Calu3 (cell line): ENCODE measurements around the gene PARN. TPM values are rescaled to one million over a fixed set of nuclear protein-coding genes. Genes with fewer than 3 reads are reported as not detected.

ENCODE experiments used
- BruUV-seq: library from RNA; stranded (reverse); fragments of 400-500 nt; replicated peaks from 2 replicates; lab custom pipeline; 2021; lab: Mats Ljungman, UMichigan
- CTCF ChIA-PET: fragments of 300-600 bp; sonication (Branson Sonifier 250); formaldehyde crosslinking; loops from one replicate; lab custom pipeline; 2022; ENCODE audit warnings: antibody characterized with exemption; lab: Charles Lee
- DNase-seq: peaks from one replicate; pipeline ENCODE4 v3.0.0; 2022
- H3K27ac Mint-ChIP-seq: one replicate; pipeline ENCODE4 v1.8.0; 2022; ENCODE audit warnings: mixed read lengths; ENCODE audit not compliant: unreplicated experiment
- H3K27me3 Mint-ChIP-seq: one replicate; pipeline ENCODE4 v1.8.0; 2022; ENCODE audit warnings: mixed read lengths; ENCODE audit not compliant: unreplicated experiment
- H3K36me3 Mint-ChIP-seq: one replicate; pipeline ENCODE4 v1.8.0; 2022; ENCODE audit warnings: mild to moderate bottlenecking, moderate library complexity, mixed read lengths; ENCODE audit not compliant: insufficient read depth, unreplicated experiment
- H3K4me1 Mint-ChIP-seq: one replicate; pipeline ENCODE4 v1.8.0; 2022; ENCODE audit warnings: mild to moderate bottlenecking, low read depth, mixed read lengths; ENCODE audit not compliant: unreplicated experiment
- H3K4me3 Mint-ChIP-seq: one replicate; pipeline ENCODE4 v1.8.0; 2022; ENCODE audit warnings: mild to moderate bottlenecking, low read depth, moderate library complexity, mixed read lengths; ENCODE audit not compliant: unreplicated experiment
- H3K9me3 Mint-ChIP-seq: one replicate; pipeline ENCODE4 v1.8.0; 2022; ENCODE audit warnings: low read depth, mixed read lengths; ENCODE audit not compliant: unreplicated experiment
- CTCF ChIP-seq: fragments of 200-600 bp; IDR thresholded peaks from one replicate; pipeline ENCODE4 v1.8.0; 2022; ENCODE audit warnings: antibody characterized with exemption; ENCODE audit not compliant: unreplicated experiment
- intact Hi-C: fragments of 100-400 bp; cut with micrococcal nuclease; formaldehyde crosslinking; loops from one replicate; pipeline ENCODE4 v1.10.0; 2022; ENCODE audit not compliant: unreplicated experiment
- total RNA-seq: library from RNA; stranded (reverse); gene quantifications from 2 replicates; pipeline ENCODE4 v1.2.3, GENCODE V29; 2022

The PARN gene
- total RNA-seq, 1 experiment from 2014 or later, result 59.1 TPM

DNA sequence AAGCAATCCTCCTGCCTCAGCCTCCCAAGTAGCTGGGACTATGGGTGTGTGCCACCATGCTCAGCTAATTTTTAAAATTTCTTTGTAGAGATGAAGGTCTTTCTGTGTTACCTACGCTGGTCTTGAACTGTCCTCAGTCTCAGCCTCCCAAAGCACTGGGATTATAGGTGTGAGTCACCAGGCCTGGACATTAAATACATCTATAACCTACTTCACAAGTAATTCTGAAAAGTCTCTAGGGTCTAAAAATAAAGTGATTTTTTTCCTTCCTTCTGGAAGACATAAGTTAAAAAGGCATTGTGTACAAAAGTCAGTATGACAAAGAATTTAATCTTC lies 118.3 kb downstream of the PARN start:
- intact Hi-C loops, result no loop called here
- no peak for DNase-seq
- no peak for TF ChIP-seq CTCF
- Mint-ChIP-seq H3K36me3 (no peaks in the 10 kb centered on the region), H3K27ac (no peak overlapping the region), H3K4me3 (no peak overlapping the region), H3K9me3 (no peaks in the 10 kb centered on the region), H3K27me3 (no peaks in the 10 kb centered on the region), H3K4me1 (no peaks in the 10 kb centered on the region)
- CTCF ChIA-PET, result no interaction called here
- BruUV-seq, result no TSS peak

- no TSS peak for BruUV-seq
- H3K4me3 Mint-ChIP-seq, result no peak overlapping the region
- no peaks in the 10 kb centered on the region for H3K9me3 Mint-ChIP-seq
- intact Hi-C loops, result no loop called here
- no peak for TF ChIP-seq CTCF
- no peaks in the 10 kb centered on the region for H3K36me3 Mint-ChIP-seq
- CTCF ChIA-PET, result no interaction called here
- H3K27ac Mint-ChIP-seq, result no peak overlapping the region
- no peak for DNase-seq
- no peaks in the 10 kb centered on the region for H3K27me3 Mint-ChIP-seq
- peaks cover 1% of the 10 kb centered on the region for H3K4me1 Mint-ChIP-seq
Measured at GRCh38 chr16:14510939-14511799, 118.9 kb downstream of the PARN start.

- Mint-ChIP-seq H3K4me1 (peaks cover 7% of the 10 kb centered on the region), H3K9me3 (no peaks in the 10 kb centered on the region), H3K36me3 (no peaks in the 10 kb centered on the region), H3K27me3 (no peaks in the 10 kb centered on the region), H3K27ac (no peak overlapping the region), H3K4me3 (no peak overlapping the region)
- no TSS peak for BruUV-seq
- intact Hi-C loops, result no loop called here
- no peak for DNase-seq
- CTCF ChIA-PET, result no interaction called here
- no peak for TF ChIP-seq CTCF
Measured at GRCh38 chr16:14510581-14510938, 119.5 kb downstream of the PARN start.

DNA sequence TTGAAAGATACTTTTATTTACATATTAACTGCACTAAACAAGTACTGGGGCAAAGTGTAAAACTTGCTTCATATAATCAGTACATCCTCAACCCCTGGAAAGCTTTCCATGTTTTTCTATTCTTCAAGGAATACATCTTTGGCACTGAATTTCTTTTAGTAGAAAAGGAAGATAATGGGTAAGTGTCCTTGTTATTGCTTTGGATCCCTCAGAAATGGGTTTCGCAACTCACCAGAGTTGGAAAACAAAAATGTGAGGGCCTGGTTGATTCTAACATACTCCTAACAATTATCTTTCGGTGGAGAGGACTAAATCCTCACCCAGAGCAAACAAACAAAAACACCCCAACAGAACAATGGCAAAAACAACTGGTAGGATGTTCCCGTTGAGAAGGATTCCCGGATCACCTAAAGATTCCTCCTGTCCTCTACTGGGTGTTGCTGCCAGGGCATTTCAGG lies 120.4 kb downstream of the PARN start:
- Mint-ChIP-seq H3K36me3 (no peaks in the 10 kb centered on the region), H3K27ac (no peak overlapping the region), H3K9me3 (no peaks in the 10 kb centered on the region), H3K27me3 (no peaks in the 10 kb centered on the region), H3K4me3 (no peak overlapping the region), H3K4me1 (peaks cover 7% of the 10 kb centered on the region)
- no peak for DNase-seq
- TF ChIP-seq CTCF, result no peak
- BruUV-seq, result no TSS peak
- intact Hi-C loops, result no loop called here
- CTCF ChIA-PET, result no interaction called here
